Activated T-helper 17 cell treated with anti-CD3 and anti-CD28 coated beads, Interleukin-2, amount 50 U/mL, for 72 hours (primary cell): ENCODE measurements around the gene C8A. TPM values are rescaled to one million over a fixed set of nuclear protein-coding genes. Genes with fewer than 3 reads are reported as not detected.

Source experiments
- ATAC-seq: fragments of 150-1000 bp; cut with Tn5 transposase; replicated peaks from 2 replicates; pipeline ENCODE4 v1.10.0; 2021; ENCODE audit warnings: mild to moderate bottlenecking, moderate library complexity
- H3K27ac Mint-ChIP-seq: one replicate; pipeline ENCODE4 v1.8.0; 2022; ENCODE audit warnings: mixed read lengths
- H3K27me3 Mint-ChIP-seq: one replicate; pipeline ENCODE4 v1.8.0; 2022; ENCODE audit warnings: mixed read lengths
- H3K36me3 Mint-ChIP-seq: one replicate; pipeline ENCODE4 v1.8.0; 2022; ENCODE audit warnings: low read depth, mild to moderate bottlenecking, mixed read lengths
- H3K4me1 Mint-ChIP-seq: one replicate; pipeline ENCODE4 v1.8.0; 2022; ENCODE audit warnings: mixed read lengths
- H3K4me3 Mint-ChIP-seq: one replicate; pipeline ENCODE4 v1.8.0; 2022; ENCODE audit warnings: mild to moderate bottlenecking, mixed read lengths
- H3K9me3 Mint-ChIP-seq: one replicate; pipeline ENCODE4 v1.8.0; 2022; ENCODE audit warnings: mixed read lengths
- total RNA-seq, 2 donors: library from RNA; stranded (reverse); gene quantifications; one replicate each; pipeline ENCODE4 v1.2.3, GENCODE V29; 2022

Gene C8A
- total RNA-seq, 2 donors from 2014 or later: not detected

DNA sequence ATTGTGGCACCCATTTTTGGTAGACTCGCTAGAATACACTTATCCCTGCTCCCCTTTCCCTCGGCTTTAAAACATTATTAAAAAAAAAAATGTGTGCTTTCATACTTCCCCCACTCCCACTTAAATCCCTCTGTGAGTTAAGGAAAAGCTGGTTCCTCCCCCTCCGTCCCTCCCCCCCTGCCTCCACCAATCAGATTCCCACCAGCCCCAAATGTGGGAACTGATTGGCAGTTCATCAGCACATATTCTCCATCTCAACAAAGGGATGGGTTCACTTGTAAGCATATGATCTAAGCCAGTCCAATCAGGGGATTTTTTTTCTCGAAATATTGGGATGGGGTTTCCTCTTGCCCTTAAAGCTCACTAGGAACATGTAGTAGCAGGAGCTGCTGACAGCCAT lies 24.5 kb upstream of the C8A start:
- no peaks in the 10 kb centered on the region for H3K9me3 Mint-ChIP-seq
- peaks cover 32% of the 10 kb centered on the region for H3K27me3 Mint-ChIP-seq
- no peaks in the 10 kb centered on the region for H3K4me1 Mint-ChIP-seq
- no peak overlapping the region for H3K4me3 Mint-ChIP-seq
- no peaks in the 10 kb centered on the region for H3K36me3 Mint-ChIP-seq
- no peak overlapping the region for H3K27ac Mint-ChIP-seq
- ATAC-seq: no peak

DNA sequence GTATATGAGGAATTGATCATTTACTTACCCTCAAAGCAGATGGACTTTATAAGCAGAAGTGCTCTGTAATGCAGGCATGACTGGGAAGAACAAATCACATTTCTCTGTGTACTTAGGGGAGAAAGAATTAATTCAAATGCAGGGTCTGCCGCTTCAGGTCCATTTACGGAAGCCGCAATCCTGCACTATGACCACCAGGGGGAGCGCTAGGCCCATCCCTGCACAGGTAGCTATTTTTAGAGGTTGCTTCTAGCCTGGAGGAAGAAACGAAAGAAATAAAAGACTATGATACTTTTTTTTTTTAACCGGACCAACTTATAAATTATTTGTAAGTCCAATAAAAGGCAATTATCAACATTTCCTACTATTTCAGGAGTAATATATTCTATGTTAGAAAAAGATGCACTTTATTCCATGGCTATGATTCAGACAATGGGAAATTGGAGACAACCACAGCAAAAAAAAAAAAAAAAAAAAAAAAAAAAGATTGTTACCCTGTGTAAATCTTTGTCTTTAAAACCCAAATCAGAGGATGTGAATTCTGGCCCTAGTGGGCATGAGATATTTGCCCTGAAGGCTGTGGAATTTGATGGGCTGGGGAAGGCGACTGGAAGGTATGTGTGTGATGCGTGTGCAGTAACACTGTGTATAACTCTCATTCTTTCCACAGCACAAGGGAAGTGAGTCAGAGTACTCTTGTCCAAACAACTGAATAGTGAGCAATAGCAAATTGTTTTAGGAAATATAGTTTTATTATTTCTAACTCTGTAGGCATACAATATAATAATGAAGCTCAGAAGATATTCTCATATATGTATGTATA lies 22.5 kb upstream of the C8A start:
- ATAC-seq: peak; percentile 58
- no peaks in the 10 kb centered on the region for H3K4me1 Mint-ChIP-seq
- no peaks in the 10 kb centered on the region for H3K36me3 Mint-ChIP-seq
- no peak overlapping the region for H3K4me3 Mint-ChIP-seq
- H3K9me3 Mint-ChIP-seq: no peaks in the 10 kb centered on the region
- H3K27me3 Mint-ChIP-seq: peaks cover 24% of the 10 kb centered on the region
- H3K27ac Mint-ChIP-seq: no peak overlapping the region

DNA sequence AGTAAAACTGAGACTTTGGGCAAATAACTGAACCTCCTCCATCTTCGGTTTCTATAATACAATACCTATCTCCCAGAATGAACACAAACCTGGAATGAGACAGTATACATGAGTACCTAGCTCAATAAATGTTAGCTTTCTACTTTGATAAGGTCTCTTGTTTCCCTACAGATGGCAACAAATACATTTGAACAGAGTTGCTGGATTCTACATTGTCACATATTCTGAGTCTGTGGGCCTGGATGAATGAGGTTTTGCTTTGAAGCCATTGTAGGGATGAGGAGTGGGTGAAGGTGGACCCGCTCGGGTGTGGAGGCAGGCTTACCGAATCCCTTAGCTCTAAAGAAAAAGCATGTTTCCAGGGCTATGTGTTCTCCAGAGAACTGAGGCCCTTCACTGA lies 21.5 kb upstream of the C8A start:
- no peaks in the 10 kb centered on the region for H3K36me3 Mint-ChIP-seq
- no peak overlapping the region for H3K4me3 Mint-ChIP-seq
- H3K4me1 Mint-ChIP-seq: no peaks in the 10 kb centered on the region
- H3K9me3 Mint-ChIP-seq: no peaks in the 10 kb centered on the region
- no peak for ATAC-seq
- H3K27ac Mint-ChIP-seq: no peak overlapping the region
- H3K27me3 Mint-ChIP-seq: peaks cover 20% of the 10 kb centered on the region

DNA sequence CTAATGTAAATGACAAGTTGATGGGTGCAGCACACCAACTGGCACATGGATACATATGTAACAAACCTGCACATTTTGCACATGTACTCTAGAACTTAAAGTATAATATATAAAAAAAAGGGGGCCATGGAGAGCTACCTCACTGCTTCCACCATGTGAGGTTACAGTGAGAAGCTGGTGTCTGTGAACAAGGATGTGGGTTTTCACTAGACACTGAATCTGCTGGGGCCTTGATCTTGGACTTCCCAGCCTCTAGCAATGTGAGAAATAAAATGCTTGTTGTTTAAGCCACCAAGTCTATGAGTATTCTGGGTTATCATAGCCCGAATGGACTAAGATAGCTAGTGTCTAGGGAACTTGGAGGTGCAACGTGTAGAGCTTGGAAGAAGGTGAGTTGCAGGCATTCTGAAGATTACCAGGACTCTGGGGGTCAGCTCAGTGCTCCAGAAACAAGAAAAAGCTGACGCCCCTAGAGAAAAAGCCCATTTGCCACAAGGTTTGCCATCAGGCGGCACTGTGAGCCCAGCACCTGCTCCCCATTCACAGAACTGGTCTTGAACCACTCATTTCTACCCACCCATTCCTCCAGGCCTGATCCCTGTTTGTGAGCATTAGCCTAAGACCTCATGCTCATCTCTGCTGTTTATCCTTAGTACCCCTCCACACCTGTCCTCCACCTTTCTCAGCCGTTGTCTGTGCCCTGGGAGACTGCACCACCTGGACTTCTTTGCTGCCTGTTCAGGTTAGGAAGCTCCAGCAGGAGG lies 20.3 kb upstream of the C8A start:
- H3K4me3 Mint-ChIP-seq: no peak overlapping the region
- peaks cover 17% of the 10 kb centered on the region for H3K27me3 Mint-ChIP-seq
- H3K4me1 Mint-ChIP-seq: no peaks in the 10 kb centered on the region
- H3K9me3 Mint-ChIP-seq: no peaks in the 10 kb centered on the region
- H3K36me3 Mint-ChIP-seq: no peaks in the 10 kb centered on the region
- ATAC-seq: no peak
- no peak overlapping the region for H3K27ac Mint-ChIP-seq

DNA sequence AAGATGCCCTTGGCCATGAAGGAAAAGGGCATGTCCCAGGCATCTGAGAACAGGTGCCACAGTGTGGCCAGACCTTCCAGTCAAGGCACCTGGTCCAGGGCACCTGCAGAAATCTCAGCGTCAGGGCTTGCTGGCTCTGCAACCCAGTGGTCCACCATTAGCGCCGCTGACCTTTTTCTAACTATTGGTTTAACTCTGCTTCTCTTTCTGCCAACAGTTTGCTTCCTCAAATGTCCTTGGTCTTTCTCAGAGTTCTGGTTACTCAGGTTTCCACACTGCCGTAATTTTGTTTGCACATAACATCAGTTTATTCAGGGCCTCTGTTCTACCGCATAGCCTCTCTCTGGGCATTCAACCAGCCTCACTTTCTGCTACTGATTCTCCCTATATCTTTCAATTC lies 18.9 kb upstream of the C8A start:
- Mint-ChIP-seq H3K36me3 (no peaks in the 10 kb centered on the region), H3K27ac (no peak overlapping the region), H3K27me3 (peaks cover 19% of the 10 kb centered on the region), H3K4me3 (no peak overlapping the region), H3K4me1 (no peaks in the 10 kb centered on the region), H3K9me3 (no peaks in the 10 kb centered on the region)
- ATAC-seq: no peak

DNA sequence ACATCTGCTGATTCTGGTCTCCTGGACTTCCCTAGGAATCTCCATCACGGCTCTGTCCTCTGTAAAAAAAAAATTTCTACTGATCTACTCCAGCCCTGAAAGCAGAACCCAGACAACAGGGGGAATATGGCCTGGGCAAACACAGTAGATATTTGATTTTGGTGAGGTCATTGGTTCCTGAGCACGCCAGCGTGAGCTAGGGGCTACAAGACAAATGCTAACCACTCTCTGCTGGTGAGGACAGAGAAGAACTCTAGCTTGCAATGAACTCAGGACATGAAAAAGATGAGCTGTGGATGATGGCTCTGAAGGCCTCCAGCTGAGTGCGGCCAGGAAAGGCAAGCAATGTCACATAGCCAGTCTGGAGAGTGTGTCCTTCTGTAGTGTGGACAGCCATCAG lies 18.2 kb upstream of the C8A start:
- no peaks in the 10 kb centered on the region for H3K9me3 Mint-ChIP-seq
- H3K27ac Mint-ChIP-seq: no peak overlapping the region
- no peak overlapping the region for H3K4me3 Mint-ChIP-seq
- no peak for ATAC-seq
- peaks cover 16% of the 10 kb centered on the region for H3K27me3 Mint-ChIP-seq
- no peaks in the 10 kb centered on the region for H3K36me3 Mint-ChIP-seq
- H3K4me1 Mint-ChIP-seq: no peaks in the 10 kb centered on the region

DNA sequence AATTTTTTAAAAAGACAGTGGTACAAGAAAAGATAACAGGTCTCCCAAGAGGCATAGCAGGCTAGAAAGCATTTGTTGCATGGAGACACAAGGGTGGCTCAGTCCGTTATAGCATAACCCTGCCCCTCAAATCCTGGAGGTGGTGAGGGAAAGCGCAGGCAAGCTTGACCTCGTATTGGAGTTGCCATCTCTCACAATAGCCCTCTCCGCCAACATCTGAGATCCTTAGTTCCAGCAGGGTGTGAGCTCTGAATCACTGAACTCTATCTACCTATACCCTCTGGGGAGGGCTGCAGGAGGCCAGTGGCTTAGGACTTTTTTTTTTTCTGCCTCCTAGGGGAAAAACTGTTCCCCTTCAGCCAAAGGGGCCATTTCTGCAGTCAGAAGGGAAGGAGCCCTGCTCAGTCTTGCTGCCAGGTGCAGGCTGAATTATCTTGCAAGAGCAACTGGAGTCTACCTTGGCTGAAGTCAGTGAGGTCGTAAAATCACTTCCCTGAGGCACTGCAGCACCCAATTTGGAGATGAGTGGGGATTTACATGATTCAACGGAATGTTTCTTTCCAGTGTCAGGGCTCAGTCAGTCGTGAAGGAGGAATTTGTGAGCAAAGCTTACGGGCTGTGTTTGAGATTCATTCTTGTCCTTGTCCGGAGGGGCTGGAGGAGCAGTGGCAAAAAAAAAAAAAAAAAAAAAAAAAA lies 17.2 kb upstream of the C8A start:
- no peak overlapping the region for H3K4me3 Mint-ChIP-seq
- ATAC-seq: no peak
- no peaks in the 10 kb centered on the region for H3K4me1 Mint-ChIP-seq
- peaks cover 13% of the 10 kb centered on the region for H3K27me3 Mint-ChIP-seq
- no peaks in the 10 kb centered on the region for H3K36me3 Mint-ChIP-seq
- H3K9me3 Mint-ChIP-seq: no peaks in the 10 kb centered on the region
- no peak overlapping the region for H3K27ac Mint-ChIP-seq

DNA sequence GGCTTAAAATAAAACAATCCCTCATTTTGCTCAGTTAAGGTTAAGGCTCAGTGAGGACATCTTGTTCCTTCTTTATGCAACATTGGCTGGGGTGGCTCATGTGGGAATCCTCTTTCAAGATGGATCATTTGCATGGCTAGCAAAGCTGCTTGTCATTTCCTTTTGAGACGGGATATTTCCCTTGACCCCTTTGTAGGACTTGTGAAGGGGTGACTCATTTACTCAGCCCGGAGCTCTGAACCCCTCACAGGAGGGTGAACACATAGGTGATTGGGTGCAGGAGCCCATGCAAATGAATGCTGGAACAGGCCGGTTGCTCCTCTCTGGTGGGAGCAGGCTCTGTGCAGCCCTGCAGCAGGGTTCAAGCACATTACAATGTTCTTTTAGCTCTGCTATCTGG lies 15.8 kb upstream of the C8A start:
- Mint-ChIP-seq H3K4me3 (no peak overlapping the region), H3K4me1 (no peaks in the 10 kb centered on the region), H3K36me3 (no peaks in the 10 kb centered on the region), H3K27ac (no peak overlapping the region), H3K27me3 (peaks cover 13% of the 10 kb centered on the region), H3K9me3 (no peaks in the 10 kb centered on the region)
- ATAC-seq: no peak

DNA sequence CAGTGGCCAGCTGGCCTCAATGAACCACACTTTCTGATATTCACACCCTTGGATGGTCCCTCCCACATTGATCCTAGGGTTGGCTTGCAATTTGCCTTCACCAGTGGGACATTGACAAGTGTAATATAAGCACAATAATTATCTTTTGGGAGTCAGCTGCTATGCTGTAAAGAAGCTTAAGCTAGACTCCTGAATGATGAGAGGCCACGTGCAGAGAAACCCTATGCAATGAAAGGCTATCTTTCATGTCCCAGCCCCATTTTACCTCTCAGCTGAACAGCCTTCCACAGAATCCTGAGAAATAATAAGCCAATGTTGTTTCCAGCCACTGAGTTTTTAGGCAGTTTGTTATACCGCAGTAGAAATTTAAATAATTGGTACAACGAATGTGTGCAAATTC lies 11.1 kb upstream of the C8A start:
- Mint-ChIP-seq H3K4me1 (no peaks in the 10 kb centered on the region), H3K9me3 (no peaks in the 10 kb centered on the region), H3K27ac (no peak overlapping the region), H3K4me3 (no peak overlapping the region), H3K36me3 (no peaks in the 10 kb centered on the region), H3K27me3 (peaks cover 28% of the 10 kb centered on the region)
- ATAC-seq: no peak

DNA sequence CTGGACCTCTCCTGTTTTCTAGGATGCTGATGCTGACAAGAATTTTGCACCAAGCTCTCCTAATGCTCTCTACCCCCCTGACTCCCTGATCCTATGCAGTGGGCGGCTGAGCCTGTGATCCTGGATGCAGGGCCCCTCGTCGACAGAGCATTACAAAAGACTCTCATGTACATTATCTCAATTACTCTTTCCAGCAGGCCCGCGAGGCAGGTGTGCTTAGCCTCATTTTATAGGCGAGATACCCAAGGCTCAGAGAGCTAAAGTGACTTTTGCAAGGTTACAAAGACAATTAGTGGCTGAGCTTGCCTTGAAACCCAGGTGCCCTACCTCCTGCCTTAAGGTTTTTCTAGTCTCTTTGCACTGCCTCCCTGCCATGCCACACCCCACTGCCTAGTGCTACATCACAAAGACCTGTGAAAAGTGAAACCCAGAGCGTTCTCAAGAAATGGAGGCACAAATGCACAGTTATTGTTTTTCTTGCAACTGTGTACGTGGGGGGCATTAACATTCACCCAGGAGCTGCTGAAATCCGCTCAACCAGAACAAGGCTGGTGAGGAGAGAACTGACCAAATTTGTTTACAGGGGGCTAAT lies 10.0 kb upstream of the C8A start:
- H3K4me3 Mint-ChIP-seq: no peak overlapping the region
- H3K27ac Mint-ChIP-seq: no peak overlapping the region
- no peaks in the 10 kb centered on the region for H3K4me1 Mint-ChIP-seq
- H3K36me3 Mint-ChIP-seq: no peaks in the 10 kb centered on the region
- H3K9me3 Mint-ChIP-seq: no peaks in the 10 kb centered on the region
- peaks cover 22% of the 10 kb centered on the region for H3K27me3 Mint-ChIP-seq
- ATAC-seq: no peak

DNA sequence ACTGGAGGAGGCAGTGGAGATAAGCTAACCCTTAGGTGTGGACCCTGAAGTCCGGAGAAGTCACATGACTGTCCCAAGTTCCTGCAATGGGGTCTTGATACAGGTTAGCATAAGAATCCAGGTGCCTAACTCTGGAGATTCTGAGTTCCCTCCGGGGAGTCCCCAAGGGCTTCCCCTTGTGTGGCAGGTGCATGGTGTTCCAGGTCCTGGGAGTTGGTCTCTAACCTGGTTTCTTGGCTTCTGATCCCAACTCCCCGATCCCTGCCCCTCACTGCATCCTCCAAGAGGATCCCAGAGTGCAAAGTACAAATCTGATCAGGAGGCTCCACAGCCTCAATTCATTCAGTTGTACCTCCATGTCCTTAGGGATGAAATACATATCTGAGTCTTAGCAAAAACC lies 9.3 kb upstream of the C8A start:
- ATAC-seq: no peak
- H3K36me3 Mint-ChIP-seq: no peaks in the 10 kb centered on the region
- no peak overlapping the region for H3K27ac Mint-ChIP-seq
- no peaks in the 10 kb centered on the region for H3K9me3 Mint-ChIP-seq
- H3K4me1 Mint-ChIP-seq: no peaks in the 10 kb centered on the region
- H3K27me3 Mint-ChIP-seq: peaks cover 20% of the 10 kb centered on the region
- H3K4me3 Mint-ChIP-seq: no peak overlapping the region

DNA sequence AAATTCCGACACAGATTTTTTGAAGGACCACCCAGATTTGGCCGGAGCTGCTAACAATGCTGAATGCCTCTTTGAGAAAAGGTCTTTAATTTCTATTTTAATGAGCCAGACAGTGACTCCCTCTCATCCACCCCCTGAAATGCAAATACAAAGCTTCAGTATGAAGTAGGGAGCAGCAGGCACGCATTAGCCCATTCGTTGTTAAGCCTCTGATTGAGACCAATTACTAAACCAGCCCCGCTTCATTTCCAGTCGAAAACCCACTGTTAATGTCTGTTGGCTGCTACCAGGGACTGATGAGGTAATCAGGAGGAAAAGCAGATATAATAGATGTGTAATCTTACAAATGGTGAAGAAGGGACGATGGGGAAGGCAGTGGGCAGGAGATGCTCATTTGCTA lies 4.8 kb upstream of the C8A start:
- Mint-ChIP-seq H3K27me3 (peaks cover 21% of the 10 kb centered on the region), H3K27ac (no peak overlapping the region), H3K9me3 (no peaks in the 10 kb centered on the region), H3K4me3 (no peak overlapping the region), H3K4me1 (no peaks in the 10 kb centered on the region), H3K36me3 (no peaks in the 10 kb centered on the region)
- no peak for ATAC-seq

DNA sequence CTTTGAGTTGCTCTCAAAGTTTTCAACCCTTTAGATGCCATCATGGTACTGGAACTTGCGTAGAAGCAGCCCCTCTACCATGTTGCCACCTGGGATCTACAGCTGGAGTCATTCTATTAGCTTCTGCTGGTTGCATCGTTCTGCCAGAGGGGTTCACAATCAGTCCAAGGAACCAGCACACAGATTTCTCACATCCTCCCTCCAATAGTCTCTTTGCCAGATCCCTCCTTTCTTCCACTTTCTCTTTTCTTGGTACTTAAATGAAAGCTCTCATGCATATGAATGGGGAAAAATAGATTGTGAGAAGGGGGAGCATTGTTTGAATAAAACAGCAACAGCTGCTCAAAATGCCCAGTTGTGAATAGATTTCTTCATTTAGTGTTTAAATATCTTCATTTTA lies 4.2 kb upstream of the C8A start:
- Mint-ChIP-seq H3K27ac (no peak overlapping the region), H3K27me3 (peaks cover 25% of the 10 kb centered on the region), H3K4me1 (no peaks in the 10 kb centered on the region), H3K36me3 (no peaks in the 10 kb centered on the region), H3K9me3 (no peaks in the 10 kb centered on the region), H3K4me3 (no peak overlapping the region)
- ATAC-seq: no peak

DNA sequence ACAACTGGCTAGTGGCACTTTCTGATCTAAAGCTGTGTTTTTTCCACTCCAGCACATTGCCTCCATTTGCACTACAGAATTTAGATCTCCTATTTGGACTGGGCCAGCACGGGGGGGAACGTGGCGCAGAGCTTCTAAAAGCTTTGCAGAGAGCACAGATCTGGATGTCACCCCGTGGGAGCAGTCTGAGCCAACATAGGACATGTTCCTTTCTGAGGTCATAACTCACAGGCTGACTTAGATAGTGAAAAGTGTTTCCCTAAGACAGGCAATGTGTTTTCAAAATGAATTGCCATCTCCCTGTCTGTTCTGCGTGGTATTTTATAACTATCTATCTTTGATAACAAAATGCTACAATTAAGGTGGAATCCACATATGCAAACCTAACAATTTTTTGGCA lies 3.7 kb upstream of the C8A start:
- peaks cover 23% of the 10 kb centered on the region for H3K27me3 Mint-ChIP-seq
- no peaks in the 10 kb centered on the region for H3K4me1 Mint-ChIP-seq
- no peak overlapping the region for H3K4me3 Mint-ChIP-seq
- no peak overlapping the region for H3K27ac Mint-ChIP-seq
- no peaks in the 10 kb centered on the region for H3K36me3 Mint-ChIP-seq
- no peak for ATAC-seq
- no peaks in the 10 kb centered on the region for H3K9me3 Mint-ChIP-seq
